NCI-H146 treated with DMSO at 0.1 percent for 48 hours (cell line): ENCODE results near the gene TMEM175.

Experiments
- DNase-seq: peaks from one replicate; lab custom pipeline; 2025; ENCODE audit not compliant: unreplicated experiment; lab: John Stamatoyannopoulos, UW

The TMEM175 gene, protein sequence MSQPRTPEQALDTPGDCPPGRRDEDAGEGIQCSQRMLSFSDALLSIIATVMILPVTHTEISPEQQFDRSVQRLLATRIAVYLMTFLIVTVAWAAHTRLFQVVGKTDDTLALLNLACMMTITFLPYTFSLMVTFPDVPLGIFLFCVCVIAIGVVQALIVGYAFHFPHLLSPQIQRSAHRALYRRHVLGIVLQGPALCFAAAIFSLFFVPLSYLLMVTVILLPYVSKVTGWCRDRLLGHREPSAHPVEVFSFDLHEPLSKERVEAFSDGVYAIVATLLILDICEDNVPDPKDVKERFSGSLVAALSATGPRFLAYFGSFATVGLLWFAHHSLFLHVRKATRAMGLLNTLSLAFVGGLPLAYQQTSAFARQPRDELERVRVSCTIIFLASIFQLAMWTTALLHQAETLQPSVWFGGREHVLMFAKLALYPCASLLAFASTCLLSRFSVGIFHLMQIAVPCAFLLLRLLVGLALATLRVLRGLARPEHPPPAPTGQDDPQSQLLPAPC

DNA sequence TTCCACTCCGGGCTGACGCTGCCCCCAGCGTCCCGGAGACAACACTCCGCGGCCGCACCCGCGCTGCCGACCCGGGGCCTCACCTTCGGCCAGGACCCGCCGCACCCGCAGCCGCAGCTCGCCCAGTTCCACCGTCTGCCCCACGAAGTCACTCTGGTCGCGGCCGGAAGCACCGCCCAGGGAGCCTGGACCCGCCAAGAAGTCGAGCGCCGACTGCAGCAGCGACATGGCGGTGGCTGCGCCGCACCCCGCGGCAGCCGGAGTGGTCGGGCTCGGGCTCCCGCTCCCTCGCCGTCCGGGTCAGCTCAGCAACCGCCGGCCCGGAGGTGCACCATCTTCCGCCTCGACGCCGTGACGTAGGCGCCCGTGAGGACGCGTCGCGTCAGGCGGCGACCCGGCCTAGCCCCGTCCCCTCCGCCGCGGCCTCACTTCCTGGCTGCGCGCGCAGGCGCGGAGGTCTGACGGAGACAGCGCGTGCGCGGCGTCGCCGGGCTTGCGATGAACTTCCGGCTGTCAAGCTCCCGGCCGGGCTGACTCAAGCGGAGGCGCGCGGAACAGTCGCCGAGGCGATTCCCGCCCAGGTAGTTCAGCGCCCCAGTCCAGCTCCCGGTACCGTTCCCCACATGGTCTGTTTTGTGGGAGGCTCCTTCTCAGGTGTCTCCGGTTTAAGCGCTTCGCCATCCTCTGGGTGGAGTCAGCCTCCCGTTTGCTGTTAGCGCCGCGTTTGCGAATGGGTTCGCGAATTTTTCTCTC lies at the start of gene TMEM175, which contains the start of gene GAK:
TMEM175 (plus strand) TSS at position 501 of the 753 bp plus-strand sequence. CDS start 15,280 bp downstream, outside the sequence.
GAK (minus strand) TSS at position 357 of the 753 bp plus-strand sequence; CDS start at position 228, 129 bp downstream.
- DNase-seq = peak; percentile 80

DNA sequence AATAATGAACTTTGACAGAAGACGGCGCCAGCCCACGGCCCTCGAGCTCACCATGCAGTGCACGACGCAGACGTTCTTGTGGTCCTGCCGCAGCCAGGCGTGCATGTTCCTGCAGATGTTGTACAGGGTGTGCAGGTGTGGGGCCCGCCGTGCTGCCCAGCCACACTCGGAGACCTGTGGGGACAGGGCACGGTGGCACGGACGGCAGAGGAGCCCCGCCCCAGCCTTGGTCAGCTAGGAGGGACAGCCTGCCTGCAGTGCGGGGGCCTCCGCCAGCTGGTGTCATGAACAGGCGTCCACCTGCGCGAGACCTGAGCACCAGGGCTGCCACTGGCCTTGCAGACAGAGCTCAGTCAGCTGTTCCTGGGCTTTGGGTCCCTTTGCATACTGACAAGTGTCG lies 49.6 kb upstream of the TMEM175 start:
- DNase-seq = no peak

DNA sequence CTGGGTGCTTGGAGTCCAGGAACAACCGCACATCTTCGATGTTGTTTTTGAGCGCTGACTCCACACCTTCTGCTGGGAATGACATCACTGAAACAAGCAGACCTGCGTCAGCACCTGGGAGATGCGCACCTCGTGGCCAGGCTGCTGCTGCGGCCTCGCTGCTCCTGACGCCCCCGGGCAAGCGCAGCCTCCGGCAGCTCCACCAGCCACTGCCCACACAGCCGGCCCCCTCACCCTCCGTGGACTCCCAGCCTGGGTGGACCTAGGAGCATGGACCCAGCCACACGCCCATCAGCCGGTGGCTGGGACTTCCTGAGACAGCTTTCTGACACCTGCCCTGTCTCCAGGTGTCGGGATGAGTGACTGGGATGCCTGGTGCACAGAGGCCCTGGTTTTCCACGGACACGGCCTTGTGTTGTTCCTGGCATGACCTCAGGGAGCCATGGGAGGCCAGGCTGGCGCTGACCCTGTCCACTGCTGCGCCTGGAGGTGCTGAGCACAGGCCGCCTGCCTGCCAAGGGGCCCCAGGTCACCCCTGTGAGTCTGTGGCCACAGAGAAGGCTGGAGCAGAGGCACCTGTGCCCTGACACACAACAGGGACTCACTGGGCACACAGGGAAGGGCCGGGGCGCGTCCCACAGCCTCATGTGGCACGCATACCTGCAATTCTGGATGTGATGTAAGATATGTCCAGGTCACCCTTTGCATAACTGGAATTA lies 48.7 kb upstream of the TMEM175 start:
- DNase-seq = no peak

DNA sequence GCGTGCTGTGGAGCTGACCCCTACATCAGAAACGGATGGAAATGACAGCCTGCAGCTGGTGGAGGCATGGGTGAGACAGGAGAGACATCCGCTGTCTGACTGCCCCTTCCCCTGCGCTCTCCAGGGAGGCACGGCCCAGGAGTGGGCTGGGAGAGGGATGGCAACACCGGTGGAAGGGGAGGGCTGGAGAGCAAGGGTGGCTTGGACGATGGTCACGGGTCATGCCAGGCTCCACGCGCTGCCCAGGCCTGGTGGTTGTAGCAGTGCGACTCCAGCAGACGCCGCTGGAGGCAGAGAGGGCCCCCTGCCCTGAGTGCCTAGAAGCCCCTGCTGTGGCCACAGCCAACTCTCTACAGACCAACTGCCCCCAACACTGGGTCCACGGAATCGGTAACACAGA lies 48.0 kb upstream of the TMEM175 start:
- DNase-seq = no peak

DNA sequence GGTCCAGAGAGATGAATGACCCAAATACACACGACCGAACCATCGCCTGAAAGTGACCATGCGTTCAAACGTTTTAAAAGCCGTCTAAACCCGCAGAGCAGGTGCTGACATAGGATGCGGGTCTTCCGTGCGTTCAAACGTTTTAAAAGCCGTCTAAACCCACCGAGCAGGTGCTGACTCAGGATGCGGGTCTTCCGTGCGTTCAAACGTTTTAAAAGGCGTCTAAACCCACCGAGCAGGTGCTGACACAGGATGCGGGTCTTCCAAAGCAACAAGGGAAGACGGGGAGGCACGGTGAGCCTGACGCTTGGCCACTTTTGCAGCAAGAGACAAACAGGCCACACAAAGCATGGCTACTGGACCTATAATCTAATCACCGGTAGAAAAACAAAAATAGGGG lies 47.4 kb upstream of the TMEM175 start:
- DNase-seq = no peak

DNA sequence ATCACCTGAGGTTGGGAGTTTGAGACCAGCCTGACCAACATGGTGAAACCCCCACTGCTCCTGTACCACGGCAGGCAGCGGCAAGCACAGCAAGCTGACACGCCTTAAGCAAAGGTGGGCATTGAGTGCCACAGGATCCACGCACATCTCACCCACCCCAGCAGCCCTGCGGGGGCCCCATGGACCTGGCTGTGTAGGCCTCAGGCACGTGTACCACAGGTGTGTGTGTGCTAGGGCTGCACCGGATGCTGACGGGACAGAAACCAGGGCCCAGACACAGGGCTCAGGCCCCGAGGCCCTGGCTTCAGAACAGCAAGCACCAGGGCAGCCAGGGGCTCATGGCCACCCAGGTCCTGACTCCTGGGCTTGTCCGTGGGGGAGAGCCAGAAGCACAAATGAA lies 46.9 kb upstream of the TMEM175 start:
- DNase-seq = no peak

DNA sequence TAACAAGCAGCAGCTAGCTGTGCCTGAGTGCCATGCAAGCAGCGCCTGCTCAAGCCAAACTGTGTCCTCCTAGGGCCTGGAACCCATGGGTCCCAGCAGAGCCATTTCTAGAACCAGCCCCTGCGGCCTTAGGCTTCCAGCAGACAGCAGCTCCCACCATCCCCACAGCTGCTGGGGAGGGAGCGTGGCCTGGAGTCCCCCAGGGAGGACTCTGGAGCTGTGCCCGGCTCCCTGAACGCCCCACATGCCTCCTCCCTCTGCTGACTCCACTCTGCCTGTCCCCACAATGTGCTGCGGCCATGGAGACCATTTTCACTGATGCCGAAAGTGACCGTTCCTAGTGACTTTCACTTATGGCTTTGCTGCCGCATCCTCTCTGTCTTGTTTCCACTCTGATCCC lies 46.0 kb upstream of the TMEM175 start:
- no peak for DNase-seq

DNA sequence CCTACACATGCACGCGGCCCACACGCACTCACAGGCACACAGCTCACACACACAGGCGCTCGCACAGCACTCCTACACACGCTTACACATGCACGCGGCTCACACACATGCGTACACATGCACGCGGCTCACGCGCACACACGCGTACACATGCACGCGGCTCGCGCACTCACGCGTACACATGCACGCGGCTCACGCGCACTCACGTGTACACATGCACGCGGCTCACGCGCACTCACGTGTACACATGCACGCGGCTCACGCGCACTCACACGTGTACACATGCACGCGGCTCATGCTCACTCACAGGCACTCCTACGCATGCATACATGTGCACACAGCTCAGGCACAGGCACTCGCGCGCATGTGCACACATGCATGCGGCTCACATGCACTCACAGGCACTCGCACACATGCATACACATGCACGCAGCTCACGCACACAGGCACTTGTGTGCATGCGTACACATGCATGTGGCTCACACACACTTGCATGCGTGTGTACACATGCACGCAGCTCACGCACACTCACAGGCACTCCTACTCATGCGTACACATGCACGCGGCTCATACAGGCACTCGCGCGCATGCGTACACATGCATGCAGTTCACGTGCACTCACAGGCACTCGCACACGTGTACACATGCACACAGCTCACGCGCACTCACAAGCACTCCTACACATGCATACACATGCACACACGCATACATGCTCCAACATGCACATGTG lies 45.1 kb upstream of the TMEM175 start:
- DNase-seq = no peak

DNA sequence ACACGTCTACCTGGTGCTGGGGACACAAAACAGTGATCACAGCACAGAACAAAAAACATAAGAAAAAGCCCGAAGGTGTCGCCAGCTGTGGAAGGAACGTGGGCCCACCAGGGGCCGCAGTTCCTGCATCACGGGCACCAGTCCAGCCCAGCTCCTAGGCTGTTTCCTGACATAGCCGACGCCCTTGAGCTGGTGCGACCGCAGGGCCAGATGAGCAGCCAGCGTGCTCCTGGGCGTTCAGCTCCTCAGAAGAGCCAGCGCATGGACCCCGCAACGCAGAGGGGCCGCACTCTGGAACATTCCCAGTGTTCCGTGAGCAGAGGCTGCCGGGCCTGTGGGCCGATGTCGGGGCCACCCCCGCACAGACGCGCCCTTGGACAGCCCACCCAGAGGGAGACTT lies 44.2 kb upstream of the TMEM175 start:
- no peak for DNase-seq

DNA sequence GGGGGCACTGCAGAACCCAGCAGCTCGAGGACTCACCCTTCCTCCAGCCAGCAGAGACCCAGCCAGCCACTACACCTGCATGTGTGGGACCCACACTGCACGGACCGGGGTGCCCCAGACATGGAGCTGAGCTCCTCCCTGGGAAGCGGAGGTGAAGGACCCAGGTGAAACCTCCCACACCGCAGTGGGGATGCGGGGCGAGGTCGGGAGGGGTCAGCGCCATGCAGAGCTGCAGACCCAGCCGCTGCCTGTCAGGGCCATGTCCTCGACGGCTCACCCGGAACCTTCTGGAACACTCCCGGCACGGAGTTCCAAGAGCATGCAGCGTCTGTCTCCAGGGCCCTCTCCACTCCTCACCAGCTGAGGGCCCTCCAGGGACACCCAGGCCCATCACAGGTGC lies 42.7 kb upstream of the TMEM175 start:
- DNase-seq = no peak

DNA sequence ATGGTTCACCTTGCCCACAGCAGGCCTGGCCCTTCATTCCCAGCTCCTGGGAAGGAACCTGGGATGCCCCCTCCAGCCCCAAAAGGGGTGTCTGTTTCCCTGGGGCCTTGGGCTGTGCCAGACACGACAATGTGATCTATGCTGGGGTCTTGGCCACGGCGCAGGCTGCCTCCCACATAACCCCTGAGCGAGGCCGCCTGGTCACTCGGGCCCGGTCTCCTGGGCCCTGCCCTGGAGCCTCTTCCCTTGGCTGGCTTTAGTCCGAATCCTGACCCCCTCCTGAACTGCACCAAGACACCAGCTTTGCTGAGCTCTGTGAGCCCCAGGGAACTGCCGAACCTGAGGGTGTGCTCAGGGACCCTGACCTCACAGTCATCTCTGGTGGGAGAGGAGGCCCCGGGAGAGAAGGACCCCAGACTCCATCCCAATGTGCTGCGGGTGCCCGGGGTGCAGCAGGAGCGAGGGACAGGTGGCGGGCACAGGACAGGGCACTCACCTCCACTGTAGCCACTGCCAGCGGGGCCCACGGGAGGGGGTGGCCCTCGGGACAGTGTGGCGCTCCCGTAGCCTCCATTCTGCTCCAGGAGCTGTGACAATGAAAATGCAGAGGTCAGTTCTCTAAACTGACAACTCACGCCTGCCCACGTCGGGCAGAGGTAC lies 42.1 kb upstream of the TMEM175 start:
- DNase-seq = no peak

DNA sequence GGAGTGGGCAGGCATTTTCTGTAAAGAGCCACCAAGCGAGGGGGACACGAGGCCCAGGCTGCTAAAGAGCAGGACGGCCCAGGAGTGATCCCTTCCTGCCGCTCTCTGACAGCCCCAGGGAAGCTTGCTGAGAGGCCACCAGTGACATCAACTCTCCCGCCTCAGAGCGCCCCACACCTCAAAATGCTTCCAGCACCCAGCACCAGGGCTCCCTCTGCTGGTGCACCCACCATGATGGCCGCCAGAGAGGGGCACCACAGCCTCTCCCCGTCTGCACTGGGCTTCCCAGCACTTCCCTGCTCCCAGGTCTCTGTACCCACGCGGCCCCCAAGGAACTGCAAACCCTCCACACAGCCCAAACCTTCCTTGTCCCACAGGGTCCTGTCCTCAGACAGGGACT lies 40.5 kb upstream of the TMEM175 start:
- DNase-seq = no peak

DNA sequence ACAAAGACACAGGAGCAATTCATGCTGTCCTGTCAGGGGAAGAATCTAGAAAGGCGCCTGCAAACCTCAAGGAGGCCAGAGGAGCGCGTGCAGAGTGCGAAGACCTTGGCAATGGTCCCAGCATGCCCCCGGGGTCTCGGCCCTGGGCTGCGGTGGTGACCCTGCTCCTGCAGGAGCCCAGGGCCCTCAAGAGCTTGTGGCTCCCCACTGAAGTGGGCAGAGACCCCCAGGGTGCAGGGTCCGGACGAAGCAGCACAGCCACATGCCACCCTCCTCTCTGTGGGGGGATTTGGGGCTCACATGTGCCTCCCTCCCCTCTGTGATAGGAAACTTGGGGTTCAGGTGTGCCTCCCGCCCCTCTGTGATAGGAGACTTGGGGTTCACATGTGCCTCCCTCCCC lies 39.5 kb upstream of the TMEM175 start:
- DNase-seq = no peak

DNA sequence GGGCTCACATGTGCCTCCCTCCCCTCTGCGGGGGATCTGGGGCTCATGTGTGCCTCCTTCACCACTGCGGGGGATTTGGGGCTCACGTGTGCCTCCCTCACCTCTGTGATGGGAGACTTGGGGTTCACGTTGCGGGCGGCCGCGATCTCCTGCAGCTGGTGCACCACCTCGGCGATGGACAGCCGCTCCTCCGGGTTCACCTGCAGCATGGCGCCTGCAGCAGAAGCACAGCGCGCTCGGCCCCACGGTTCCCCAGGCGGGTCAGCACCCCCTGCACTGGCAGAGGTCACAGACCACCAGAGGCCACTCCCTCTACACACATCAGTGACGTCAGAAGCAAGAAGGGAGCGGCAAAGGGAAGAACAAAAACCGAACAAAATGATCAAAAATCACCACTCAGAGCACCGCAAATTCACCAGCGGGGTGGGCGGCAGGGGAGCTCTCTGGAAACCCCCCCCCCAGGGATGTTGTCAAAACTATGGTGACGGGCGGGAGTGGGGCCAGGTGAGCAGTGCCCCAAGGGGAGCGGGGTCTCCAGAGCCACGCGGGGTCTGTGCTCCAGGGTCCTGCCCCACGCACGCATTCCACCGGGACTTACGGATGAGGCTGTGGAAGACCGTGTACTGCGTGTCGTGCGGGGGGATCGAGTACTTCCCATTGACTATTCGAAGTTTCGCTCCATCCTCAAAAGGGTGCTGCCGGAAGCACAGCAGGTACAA lies 38.8 kb upstream of the TMEM175 start:
- DNase-seq = no peak

DNA sequence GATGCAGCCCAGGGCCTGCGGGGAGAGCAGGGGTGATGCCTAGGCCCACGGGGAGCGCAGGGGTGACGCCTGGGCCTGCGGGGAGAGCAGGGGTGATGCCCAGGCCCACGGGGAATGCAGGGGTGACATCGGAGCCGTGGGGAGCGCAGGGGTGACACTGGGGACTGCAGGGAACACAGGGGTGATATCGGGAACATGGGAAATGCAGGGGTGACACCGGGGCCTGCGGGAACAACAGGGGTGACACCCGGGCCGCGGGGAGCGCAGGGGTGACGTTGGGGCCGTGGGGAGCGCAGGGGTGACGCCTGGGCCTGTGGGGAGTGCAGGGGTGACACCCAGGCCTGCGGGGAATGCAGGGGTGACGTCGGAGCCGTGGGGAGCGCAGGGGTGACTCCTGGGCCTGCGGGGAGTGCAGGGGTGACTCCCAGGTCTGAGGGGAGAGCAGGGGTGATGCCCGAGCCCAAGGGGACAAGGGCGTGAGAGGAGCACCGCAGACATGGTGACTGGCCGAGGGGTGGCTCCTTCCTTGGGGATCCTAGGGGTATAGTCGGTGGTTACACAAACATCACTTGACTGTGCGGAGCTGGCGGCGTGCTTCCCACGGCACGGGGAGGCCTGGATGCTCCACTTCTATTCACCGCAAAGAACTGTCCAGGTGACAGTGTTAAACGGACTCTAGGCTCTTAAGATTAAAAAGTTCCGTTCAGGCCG lies 38.1 kb upstream of the TMEM175 start:
- DNase-seq = no peak

DNA sequence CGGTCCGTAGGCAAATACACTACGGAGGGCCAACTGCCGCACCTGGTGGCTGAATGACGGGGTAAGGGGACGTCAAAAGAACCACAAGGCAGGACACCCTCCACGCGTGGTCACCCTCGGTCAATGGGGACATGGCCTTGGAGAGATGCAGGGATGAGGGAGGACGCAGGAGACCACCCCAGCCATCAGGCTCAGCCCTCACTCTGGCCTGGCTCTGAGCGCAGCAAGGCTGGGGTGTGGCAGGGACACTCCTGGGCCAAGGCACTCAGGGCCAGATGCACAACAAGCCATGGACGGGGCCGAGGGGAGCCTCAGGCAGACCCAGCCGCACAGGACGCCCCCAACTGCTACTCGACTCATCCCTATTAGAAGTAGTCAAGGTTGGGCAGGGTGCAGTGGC lies 36.7 kb upstream of the TMEM175 start:
- no peak for DNase-seq

DNA sequence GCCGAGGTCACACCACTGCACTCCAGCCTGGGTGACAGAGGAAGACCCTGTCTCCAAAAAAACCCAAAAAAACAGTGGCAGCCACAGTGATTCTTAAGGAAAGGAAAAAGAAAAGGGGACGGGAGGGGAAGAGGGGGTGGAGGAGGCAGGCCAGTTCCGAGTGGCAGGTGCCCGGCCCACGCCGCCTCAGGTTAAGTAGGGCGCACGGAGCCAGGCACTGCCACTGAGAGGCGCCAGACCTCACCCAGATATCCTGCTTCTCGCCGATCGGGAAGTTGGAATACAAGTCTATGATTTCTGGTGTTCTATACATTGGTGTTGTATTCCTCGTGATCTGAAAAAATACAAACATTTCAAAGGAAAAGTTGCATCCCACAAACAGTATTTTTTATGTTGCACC lies 36.0 kb upstream of the TMEM175 start:
- DNase-seq = no peak

DNA sequence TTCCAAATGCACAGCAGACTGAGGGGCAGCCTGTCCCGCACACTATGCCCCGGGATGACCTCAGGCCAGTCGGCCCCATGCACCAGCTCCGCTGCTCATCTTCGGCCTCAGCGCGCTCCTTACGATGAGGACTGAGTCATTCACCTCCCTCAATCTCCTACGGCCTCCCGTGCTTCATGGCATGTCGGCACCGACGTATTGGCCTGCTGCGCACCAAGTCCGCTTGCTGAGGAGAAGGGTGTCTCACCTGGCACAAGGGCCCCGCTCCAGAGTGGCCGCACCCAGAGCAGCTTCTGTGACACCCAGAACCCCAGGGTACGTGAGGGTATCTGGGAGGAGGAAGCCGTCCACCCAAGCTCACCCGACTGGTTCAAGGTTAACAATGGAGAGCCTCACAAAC lies 35.6 kb upstream of the TMEM175 start:
- no peak for DNase-seq

DNA sequence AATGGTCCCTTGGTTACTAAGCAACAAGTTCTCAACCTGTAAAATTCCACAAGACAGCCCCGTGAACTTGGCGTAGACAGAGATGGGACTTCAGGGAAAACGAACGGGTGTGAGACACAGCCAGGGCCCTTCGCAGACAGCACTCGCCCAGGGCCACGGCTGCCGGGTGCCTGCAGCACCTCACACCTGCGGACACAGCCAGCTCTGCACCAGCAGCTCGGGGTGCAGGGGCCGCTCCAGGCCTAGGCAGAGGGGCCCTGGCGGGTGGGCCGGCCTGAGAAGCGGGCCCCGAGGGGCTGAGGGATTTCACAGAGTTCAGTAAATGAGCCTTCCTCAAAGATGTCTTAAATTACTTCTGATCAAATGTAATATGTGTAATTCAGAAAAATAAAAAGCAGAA lies 34.1 kb upstream of the TMEM175 start:
- no peak for DNase-seq
